Kidney capillary endothelial cell (primary cell): Measurements from ENCODE around the gene SEC23A.
A peak's percentile ranks its signal among the peaks of the same experiment; 100 is the strongest.
"Not testable (repeated sequence)": the region's sequence is repeated elsewhere in the genome, so short reads cannot be mapped to it uniquely, and the experiment has no call there.

Source experiments
- DNase-seq: peaks from one replicate; pipeline ENCODE4 v3.0.0-alpha.2; 2018; ENCODE audit warnings: low spot score

Gene SEC23A

GRCh38 chr14:39102969-39103957, at the start of gene SEC23A:
Gene SEC23A (minus strand): TSS chr14:39103235. CDS start chr14:39096118, 7,117 bp downstream.
- DNase-seq, result peak; percentile 69

GRCh38 chr14:39145266-39145966, 42.4 kb upstream of the SEC23A start:
- no peak for DNase-seq

DNA sequence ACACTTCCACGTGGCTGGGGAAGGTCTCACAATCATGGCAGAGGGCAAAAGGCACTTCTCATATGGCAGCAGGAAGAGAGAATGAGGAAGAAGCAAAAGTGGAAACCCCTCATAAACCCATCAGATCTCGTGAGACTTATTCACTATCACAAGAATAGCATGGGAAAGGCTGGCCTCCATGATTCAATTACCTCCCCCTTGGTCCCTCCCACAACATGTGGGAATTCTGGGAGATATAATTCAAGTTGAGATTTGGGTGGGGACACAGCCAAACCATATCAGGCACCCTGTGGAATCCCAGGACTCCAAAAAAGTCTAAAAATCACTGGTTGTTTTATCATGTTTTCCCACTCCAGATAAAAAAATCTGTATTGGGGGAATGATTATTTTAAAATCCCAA, 40.2 kb upstream of the SEC23A start:
- DNase-seq, result not testable (repeated sequence)

DNA sequence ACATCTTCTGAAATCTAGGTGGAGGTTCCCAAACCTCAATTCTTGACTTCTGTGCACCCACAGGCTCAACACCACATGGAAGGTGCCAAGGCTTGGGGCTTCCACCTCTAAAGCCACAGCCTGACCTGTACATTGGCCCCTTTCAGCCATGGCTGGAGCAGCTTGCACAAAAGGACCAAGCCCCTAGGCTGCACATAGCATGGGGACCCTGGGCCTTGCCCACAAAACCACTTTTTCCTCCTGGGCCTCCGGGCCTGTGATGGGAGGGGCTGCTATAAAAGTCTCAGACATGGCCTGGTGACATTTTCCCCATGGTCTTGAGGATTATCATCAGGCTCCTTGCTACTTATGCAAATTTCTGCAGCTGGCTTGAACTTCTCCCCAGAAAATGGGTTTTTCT, 38.6 kb upstream of the SEC23A start:
- not testable (repeated sequence) for DNase-seq

DNA sequence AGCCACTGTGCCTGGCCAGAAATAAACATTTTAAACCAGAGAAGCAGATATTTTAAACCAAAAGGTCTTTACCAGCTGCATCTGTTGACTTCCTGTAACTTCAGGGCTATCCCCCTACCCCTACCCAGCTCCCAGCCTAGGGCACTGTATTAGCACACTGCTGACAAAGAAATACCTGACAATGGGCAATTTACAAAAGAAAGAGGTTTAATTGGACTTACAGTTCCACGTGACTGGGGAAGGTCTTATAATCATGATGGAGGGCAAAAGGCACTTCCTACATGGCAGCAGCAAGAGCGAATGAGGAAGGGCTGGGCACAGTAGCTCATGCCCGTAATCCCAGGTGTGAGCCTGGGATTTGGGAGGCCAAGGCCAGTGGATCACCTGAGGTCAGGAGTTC, 37.1 kb upstream of the SEC23A start:
- DNase-seq, result no peak

DNA sequence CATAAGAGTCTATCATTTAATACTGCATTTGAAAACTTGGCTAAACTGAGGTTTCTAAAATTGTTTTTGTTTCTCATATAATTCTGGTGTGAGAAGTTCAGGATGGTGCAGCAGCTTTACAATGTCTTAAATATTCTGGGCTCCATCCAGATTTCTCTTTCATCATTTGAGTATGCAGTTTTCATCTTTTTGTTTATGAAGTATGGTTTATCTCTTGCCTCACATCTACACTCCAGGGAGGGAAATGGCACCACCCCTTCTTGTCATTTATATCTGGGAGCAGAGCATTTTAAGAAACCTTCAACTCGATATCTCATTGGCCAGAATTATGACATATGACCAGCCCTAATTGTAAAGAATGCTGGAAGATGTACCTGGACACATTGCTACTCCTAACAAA, 35.4 kb upstream of the SEC23A start:
- no peak for DNase-seq

DNA sequence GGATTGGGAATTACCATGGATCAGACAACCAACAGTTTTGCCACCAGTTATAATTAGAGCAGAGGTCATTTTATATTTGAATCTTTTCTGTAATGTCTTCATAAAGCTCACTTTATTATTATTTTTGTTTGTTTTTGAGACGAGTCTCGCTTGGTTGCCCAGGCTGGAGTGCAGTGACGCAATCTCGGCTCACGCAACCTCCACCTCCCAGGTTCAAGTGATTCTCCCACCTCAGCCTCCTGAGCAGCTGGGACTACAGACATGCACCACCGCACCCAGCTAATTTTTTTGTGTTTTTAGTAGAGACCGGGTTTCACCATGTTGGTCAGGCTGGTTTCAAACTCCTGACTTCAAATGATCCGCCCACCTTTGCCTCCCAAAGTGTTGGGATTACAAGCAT, 34.8 kb upstream of the SEC23A start:
- DNase-seq, result not testable (repeated sequence)

DNA sequence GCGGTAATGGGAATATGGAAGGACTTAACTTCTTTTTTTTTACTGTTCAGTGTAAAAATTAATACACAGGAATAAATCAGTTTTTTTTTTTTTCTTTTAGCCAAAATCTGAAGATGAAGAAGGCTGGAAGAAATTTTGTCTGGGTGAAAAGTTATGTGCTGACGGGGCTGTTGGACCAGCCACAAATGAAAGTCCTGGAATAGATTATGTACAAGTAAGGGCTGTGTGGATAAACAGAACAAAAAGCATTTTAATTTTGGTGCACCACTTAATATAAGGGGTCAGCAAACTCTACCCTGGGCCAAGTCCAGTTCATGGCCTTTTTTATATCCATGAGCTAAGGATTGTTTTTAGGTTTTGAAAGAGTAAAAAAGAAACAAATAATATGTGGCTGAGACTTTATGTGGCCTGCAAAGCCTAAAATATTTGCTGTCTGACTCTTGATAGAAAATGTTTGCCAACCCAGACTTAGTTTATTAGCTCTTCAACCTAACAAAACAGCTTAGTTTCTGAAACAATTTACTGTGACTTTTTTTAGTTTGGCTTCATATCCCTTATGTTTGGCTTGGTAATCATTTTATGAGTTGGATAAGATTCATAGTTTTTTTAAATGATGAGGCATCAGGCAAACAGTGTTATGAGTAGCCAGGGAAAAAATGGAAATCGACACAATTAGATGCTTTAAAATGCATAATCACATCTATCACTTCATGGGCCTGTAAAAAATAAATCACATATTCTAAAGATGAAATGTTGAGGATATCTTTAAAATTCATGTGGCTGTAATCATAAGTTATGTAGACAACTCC, 19.5 kb upstream of the SEC23A start:
- no peak for DNase-seq

- DNase-seq, result peak; percentile 95
Observed at GRCh38 chr14:39114073-39114838, 11.2 kb upstream of the SEC23A start, which contains the start of gene GEMIN2. Gene GEMIN2 (plus strand): TSS chr14:39114323. CDS start chr14:39114339, 16 bp downstream.

- DNase-seq, result no peak
Observed at GRCh38 chr14:39113685-39114072, 10.6 kb upstream of the SEC23A start.

DNA sequence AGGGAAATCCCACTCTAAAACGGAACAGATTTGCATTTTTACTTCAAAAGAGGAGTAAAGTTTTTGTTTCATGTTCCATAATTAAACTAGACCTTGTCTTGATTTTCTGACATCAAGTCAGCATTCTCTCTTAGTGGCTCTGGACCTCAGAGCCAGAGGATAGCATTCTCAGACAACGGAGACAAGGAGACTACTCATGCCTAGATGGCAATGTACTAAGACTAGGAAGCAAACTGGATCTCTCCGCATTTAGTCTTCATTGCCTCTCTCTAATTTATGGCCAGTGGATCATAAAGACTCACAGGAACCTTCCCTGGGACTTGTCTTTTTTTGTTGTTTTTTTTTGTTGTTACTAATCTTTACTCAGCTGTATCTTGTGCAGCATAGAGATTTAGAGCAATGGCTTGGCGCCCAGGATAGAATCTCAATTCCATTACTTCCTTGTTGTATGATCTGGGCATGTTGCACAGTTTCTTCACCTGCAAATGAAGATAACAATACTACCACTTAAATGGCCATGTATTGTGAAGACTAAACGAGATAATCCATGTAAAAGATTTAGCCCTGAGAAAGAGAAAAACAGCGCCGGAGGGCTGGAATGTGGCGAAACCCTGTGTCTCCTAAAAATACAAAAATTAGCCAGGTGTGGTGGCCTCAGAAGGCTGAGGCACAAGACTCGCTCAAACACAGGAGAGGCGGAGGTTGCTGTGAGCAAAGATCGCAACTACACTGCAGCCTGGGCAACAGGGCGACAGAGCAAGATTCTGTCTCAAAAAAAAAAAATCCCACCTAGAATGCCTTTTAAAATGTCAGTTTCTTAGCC, 7.1 kb upstream of the SEC23A start:
- no peak for DNase-seq

DNA sequence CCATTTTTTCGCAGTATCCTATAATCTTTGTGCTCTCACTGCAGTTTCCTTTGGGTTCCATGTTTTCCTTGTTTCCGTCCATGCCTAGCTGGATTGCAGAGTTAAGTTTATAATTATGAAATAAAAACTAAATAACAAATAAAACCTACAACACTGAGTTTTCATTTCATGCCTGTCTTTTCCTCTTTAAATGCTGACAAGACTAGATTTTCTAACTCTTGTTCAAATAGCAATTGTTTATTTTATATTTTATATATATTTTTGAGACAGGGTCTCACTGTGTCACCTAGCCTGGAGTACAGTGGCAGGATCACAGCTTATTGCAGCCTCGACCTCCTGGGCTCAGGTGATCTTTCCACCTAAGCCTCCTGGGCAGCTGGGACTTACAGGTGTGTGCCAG, 5.8 kb upstream of the SEC23A start:
- no peak for DNase-seq

GRCh38 chr14:39107591-39107996, 4.6 kb upstream of the SEC23A start:
- no peak for DNase-seq

GRCh38 chr14:39104078-39104801, 1.2 kb upstream of the SEC23A start:
- not testable (repeated sequence) for DNase-seq

GRCh38 chr14:39102265-39102968, 618 bp downstream of the SEC23A start:
- DNase-seq, result no peak

DNA sequence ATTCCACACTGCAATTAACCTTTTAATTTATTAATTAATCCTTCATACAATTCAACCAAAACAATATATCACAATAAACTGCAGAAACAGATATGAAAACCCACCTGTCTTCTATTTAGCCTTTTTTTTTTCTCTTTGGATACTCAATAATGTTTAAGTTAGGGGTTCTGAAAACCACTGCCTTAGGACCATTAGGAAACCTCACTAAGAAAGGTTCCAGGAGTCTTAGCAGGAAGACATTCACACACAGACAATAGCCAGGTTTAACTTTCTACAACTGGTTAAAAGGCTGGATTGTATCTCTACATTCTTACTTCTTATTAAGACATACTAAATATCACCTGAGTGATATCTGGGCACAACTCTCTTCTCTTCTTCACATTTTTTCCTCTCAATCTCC, 3.3 kb downstream of the SEC23A start:
- no peak for DNase-seq

DNA sequence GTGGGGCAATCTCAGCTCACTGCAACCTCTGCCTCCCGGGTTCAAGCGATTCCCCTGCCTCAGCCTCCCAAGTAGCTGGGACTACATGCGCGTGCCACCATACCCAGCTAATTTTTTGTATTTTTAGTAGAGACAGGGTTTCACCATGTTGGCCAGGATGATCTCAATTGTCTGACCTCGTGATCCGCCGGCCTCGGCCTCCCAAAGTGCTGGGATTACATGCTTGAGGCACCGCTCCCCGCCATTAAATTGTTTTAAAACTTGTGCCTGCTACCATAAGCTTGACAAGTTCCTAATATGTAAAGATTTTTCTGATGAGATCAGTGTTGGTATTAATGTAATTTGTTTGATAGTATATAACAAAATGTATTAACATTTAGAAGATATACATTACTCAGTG, 3.8 kb downstream of the SEC23A start:
- not testable (repeated sequence) for DNase-seq

GRCh38 chr14:39097159-39097558, 5.9 kb downstream of the SEC23A start:
- peak; percentile 69 for DNase-seq

GRCh38 chr14:39094515-39094914, 8.5 kb downstream of the SEC23A start:
- no peak for DNase-seq
